Upper lobe of left lung (tissue), 4 donors: ENCODE measurements around the gene USP22.

Source experiments
- EP300 ChIP-seq, 4 donors: sonication (generic); formaldehyde crosslinking; IDR thresholded peaks; one replicate each; pipeline ENCODE4 v1.5.1; 2017; ENCODE audit warnings: antibody characterized with exemption in 4 of 4, control low read depth in 2 of 4
- POLR2A ChIP-seq, 4 donors: fragments of 450-650 bp; IDR thresholded peaks; one replicate each; pipeline ENCODE4 v1.5.1; 2016 to 2017; ENCODE audit warnings: antibody characterized with exemption in 4 of 4, mild to moderate bottlenecking in 2 of 4
- POLR2AphosphoS5 ChIP-seq, 2 donors: sonication (generic); formaldehyde crosslinking; IDR thresholded peaks; one replicate each; pipeline ENCODE4 v1.5.1; 2017; ENCODE audit warnings: antibody characterized with exemption in 2 of 2
- TF ChIP-seq, protein P1 (sequence below), 6 experiments: fragments of 450-650 bp in 4 of 6; fragments of 200-600 bp in 2 of 6; sonication (generic) in 2 of 6; IDR thresholded peaks; one replicate each; pipeline ENCODE4 v1.5.1; 2016 to 2019; ENCODE audit warnings: antibody characterized with exemption in 6 of 6

DNA sequence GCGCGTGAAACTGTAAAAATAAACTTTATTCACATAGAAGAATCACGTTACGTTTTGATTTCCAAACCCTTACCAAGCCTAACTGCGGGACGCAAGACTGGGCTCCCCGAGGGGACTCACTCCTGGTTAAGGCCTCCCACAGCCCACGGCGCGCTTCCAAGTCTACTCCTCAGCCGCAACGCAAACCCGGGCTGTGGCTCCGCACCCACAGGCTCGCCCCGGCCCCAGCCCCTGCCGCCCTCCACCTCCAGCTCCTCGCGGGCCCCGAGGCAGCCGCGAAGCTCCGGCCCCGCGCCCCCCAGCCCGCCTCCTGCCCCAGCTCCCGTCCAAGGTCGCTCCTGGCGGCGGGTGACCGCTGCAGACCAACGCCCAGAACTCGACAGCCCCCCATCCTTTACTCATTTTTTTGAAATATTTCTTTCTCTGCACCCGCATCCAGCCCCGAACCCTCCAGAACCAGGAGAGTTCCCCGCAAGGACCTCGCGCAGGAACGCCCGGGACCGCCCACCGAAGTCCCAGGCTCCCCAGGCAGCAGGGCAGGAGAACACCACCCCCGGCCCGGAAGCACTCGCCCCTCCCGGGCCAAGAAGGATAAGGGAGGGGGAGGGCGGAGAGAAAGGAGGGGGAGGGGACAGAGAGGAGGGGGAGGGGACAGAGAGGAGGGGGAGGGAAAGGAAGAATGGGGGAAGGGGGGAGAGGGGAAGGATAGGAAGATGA lies 912 bp downstream of the USP22 start:
- TF ChIP-seq, protein P1, sequence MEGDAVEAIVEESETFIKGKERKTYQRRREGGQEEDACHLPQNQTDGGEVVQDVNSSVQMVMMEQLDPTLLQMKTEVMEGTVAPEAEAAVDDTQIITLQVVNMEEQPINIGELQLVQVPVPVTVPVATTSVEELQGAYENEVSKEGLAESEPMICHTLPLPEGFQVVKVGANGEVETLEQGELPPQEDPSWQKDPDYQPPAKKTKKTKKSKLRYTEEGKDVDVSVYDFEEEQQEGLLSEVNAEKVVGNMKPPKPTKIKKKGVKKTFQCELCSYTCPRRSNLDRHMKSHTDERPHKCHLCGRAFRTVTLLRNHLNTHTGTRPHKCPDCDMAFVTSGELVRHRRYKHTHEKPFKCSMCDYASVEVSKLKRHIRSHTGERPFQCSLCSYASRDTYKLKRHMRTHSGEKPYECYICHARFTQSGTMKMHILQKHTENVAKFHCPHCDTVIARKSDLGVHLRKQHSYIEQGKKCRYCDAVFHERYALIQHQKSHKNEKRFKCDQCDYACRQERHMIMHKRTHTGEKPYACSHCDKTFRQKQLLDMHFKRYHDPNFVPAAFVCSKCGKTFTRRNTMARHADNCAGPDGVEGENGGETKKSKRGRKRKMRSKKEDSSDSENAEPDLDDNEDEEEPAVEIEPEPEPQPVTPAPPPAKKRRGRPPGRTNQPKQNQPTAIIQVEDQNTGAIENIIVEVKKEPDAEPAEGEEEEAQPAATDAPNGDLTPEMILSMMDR (IDR thresholded peaks at IDR 0.05) = no peak
- no peak for TF ChIP-seq POLR2A (IDR thresholded peaks at IDR 0.05)
- peak in 1 of 4 donors; percentile 52 for TF ChIP-seq EP300 (IDR thresholded peaks at IDR 0.05)
- peak; percentile 36 to 77 for TF ChIP-seq POLR2AphosphoS5 (IDR thresholded peaks at IDR 0.05)
